Chondrocyte (in vitro differentiated cells): ENCODE data around the gene GRK3. TPM values are rescaled to one million over a fixed set of nuclear protein-coding genes. Genes with fewer than 3 reads are reported as not detected.

Experiments
- DNase-seq: peaks from one replicate; pipeline ENCODE4 v3.0.0; 2021; ENCODE audit warnings: mixed read lengths, low spot score
- H3K27ac Mint-ChIP-seq: one replicate; pipeline ENCODE4 v1.8.0; 2021; ENCODE audit warnings: mild to moderate bottlenecking, moderate library complexity, mixed read lengths; ENCODE audit not compliant: unreplicated experiment
- H3K27me3 Mint-ChIP-seq: 2 replicates; pipeline ENCODE4 v1.8.0; 2021; ENCODE audit warnings: low read depth, mixed read lengths
- H3K36me3 Mint-ChIP-seq: 2 replicates; pipeline ENCODE4 v1.8.0; 2021; ENCODE audit warnings: low read depth, mixed read lengths
- H3K4me1 Mint-ChIP-seq: 2 replicates; pipeline ENCODE4 v1.8.0; 2021; ENCODE audit warnings: low read depth, mild to moderate bottlenecking, mixed read lengths
- H3K4me3 Mint-ChIP-seq: one replicate; pipeline ENCODE4 v1.8.0; 2021; ENCODE audit warnings: mild to moderate bottlenecking, moderate library complexity, mixed read lengths; ENCODE audit not compliant: unreplicated experiment
- H3K9me3 Mint-ChIP-seq: 2 replicates; pipeline ENCODE4 v1.8.0; 2021; ENCODE audit warnings: low read depth, mixed read lengths
- CTCF ChIP-seq: fragments of 200-600 bp; sonication (generic); IDR thresholded peaks from 2 replicates; pipeline ENCODE4 v1.5.0; 2021; ENCODE audit warnings: antibody characterized with exemption, mild to moderate bottlenecking, moderate library complexity
- total RNA-seq: library from RNA; stranded (reverse); gene quantifications from 3 replicates; pipeline ENCODE4 v1.2.1, GENCODE V29; 2021

GRK3 gene
- total RNA-seq, 1 donor from 2014 or later: 2.0 TPM

DNA sequence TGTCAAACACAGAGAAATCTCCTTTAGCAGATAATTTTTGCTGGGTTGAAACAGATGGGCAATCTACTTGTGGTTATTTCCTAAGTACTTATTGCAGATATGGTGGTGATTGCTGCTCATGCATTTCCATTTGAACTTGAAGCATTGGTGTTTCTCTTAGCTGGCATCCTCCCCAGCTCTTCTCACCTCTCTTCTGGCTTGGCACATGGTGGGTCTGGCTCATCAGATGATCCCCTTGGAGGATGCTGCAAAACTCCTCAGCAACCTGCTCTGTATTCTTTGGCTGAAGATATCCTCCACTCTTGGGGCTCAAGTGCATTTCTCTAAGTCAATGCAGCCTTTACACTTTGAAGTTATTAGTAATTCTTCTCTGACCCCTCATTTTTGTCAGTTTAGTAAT lies 90.2 kb downstream of the GRK3 start:
- no peak overlapping the region for H3K4me3 Mint-ChIP-seq
- no peak for DNase-seq
- no peaks in the 10 kb centered on the region for H3K36me3 Mint-ChIP-seq
- no peaks in the 10 kb centered on the region for H3K9me3 Mint-ChIP-seq
- H3K27ac Mint-ChIP-seq: no peak overlapping the region
- no peaks in the 10 kb centered on the region for H3K4me1 Mint-ChIP-seq
- TF ChIP-seq CTCF: no peak
- peaks cover 2% of the 10 kb centered on the region for H3K27me3 Mint-ChIP-seq

GRCh38 chr22:25655371-25655935 lies 91.0 kb downstream of the GRK3 start:
- no peaks in the 10 kb centered on the region for H3K36me3 Mint-ChIP-seq
- H3K27ac Mint-ChIP-seq: no peak overlapping the region
- H3K27me3 Mint-ChIP-seq: peaks cover 2% of the 10 kb centered on the region
- no peaks in the 10 kb centered on the region for H3K9me3 Mint-ChIP-seq
- no peak for TF ChIP-seq CTCF
- H3K4me1 Mint-ChIP-seq: no peaks in the 10 kb centered on the region
- no peak for DNase-seq
- no peak overlapping the region for H3K4me3 Mint-ChIP-seq

DNA sequence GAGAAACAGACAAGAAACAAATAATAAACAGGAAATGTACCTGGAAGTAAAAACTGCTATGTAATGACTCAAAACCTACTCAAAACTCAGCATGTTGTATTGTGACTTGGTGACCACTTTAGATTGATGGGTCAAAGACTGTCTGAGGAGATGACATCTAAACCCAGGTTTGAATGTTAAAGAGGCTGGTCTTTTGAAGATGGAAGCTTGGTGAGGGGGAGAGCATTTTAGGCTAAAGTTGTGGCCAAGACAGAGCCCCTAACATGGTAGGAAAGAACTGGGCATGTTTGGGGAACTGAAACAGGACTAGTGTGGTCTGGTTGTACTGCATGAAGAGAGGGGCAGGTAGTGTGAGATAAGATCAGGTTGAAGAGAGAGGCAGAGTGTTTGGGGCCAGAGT lies 92.2 kb downstream of the GRK3 start:
- H3K4me3 Mint-ChIP-seq: no peak overlapping the region
- no peaks in the 10 kb centered on the region for H3K4me1 Mint-ChIP-seq
- H3K27me3 Mint-ChIP-seq: peaks cover 2% of the 10 kb centered on the region
- H3K9me3 Mint-ChIP-seq: no peaks in the 10 kb centered on the region
- H3K27ac Mint-ChIP-seq: no peak overlapping the region
- TF ChIP-seq CTCF: no peak
- no peak for DNase-seq
- H3K36me3 Mint-ChIP-seq: no peaks in the 10 kb centered on the region

DNA sequence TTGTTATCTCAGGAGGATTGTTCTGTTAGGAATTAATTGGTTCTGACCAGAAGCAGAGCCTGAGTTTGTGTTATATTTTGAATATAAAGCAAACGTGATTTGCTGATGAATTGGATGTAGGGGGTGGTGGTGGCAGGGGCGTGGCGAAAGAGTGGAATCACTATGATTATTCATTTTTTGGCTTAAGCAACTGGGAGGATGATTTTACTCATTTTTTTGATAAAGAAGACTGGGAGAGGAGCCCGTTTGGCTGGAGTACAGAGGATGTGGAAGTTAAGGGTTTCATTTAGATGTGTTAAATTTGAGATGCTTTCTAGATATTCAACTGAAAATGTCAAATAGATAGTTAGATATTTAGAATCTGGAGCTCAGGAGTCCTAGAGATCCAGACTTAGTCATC lies 94.2 kb downstream of the GRK3 start:
- Mint-ChIP-seq H3K27ac (no peak overlapping the region), H3K36me3 (no peaks in the 10 kb centered on the region), H3K27me3 (peaks cover 2% of the 10 kb centered on the region), H3K4me3 (no peak overlapping the region), H3K4me1 (no peaks in the 10 kb centered on the region), H3K9me3 (no peaks in the 10 kb centered on the region)
- DNase-seq: no peak
- no peak for TF ChIP-seq CTCF

DNA sequence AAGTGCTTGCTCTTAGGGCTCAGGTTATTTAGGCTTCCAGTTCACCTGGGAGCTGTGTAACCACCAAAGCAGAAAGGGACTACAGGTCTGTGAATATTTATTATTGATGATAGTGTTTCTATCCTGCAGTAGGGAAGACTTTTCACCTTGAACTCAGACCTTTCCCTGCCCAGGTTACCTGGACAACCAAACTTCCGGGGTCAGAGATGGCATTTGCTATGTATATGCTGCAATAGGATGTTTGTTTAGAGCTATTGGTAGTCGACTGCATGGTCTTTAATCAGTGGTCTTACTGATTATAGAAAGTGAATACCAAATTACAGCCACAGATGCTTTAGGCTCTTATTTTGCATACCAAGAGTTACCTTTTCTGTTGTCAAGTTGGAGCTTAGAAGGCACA lies 94.9 kb downstream of the GRK3 start:
- no peak overlapping the region for H3K27ac Mint-ChIP-seq
- no peak for DNase-seq

More for the DNA sequence above, 94.9 kb downstream of the GRK3 start:
- Mint-ChIP-seq H3K4me1 (no peaks in the 10 kb centered on the region), H3K4me3 (no peak overlapping the region), H3K36me3 (no peaks in the 10 kb centered on the region), H3K9me3 (no peaks in the 10 kb centered on the region), H3K27me3 (peaks cover 2% of the 10 kb centered on the region)
- no peak for TF ChIP-seq CTCF
